Effector memory CD8-positive, alpha-beta T cell (primary cell): ENCODE results near the gene TTLL9.
A peak's percentile ranks its signal among the peaks of the same experiment; 100 is the strongest.

Source experiments
- ATAC-seq: fragments of 150-1000 bp; cut with Tn5 transposase; replicated peaks from 2 replicates; pipeline ENCODE4 v1.10.0; 2021; ENCODE audit warnings: mild to moderate bottlenecking, moderate library complexity
- DNase-seq, 3 experiments: peaks; one replicate each; pipeline ENCODE4 v3.0.0; 2021
- H3K27ac Mint-ChIP-seq, 2 donors: one replicate each; pipeline ENCODE4 v1.8.0; 2022; ENCODE audit warnings: mild to moderate bottlenecking in 2 of 2, mixed read lengths in 2 of 2, moderate library complexity in 2 of 2
- H3K27me3 Mint-ChIP-seq, 2 donors: one replicate each; pipeline ENCODE4 v1.8.0; 2022; ENCODE audit warnings: mixed read lengths in 2 of 2
- H3K36me3 Mint-ChIP-seq: one replicate; pipeline ENCODE4 v1.8.0; 2022; ENCODE audit warnings: mild to moderate bottlenecking, moderate library complexity, mixed read lengths; ENCODE audit not compliant: insufficient read depth
- H3K4me1 Mint-ChIP-seq, 2 donors: one replicate each; pipeline ENCODE4 v1.8.0; 2022; ENCODE audit warnings: low read depth in 2 of 2, mixed read lengths in 2 of 2
- H3K4me3 Mint-ChIP-seq, 2 donors: one replicate each; pipeline ENCODE4 v1.8.0; 2022; ENCODE audit warnings: mild to moderate bottlenecking in 2 of 2, mixed read lengths in 2 of 2, moderate library complexity in 2 of 2
- H3K9me3 Mint-ChIP-seq, 2 donors: one replicate each; pipeline ENCODE4 v1.8.0; 2022; ENCODE audit warnings: mixed read lengths in 2 of 2

Gene TTLL9

GRCh38 chr20:31869673-31869941 is 827 bp upstream of the TTLL9 start:
- H3K36me3 Mint-ChIP-seq: peaks cover 4% of the 10 kb centered on the region
- DNase-seq (no peak), ATAC-seq (no peak)
- H3K4me1 Mint-ChIP-seq: peaks cover 14% of the 10 kb centered on the region in 2 donors
- no peaks in the 10 kb centered on the region for H3K9me3 Mint-ChIP-seq
- peak overlapping the region; percentile 5 to 49 for H3K27ac Mint-ChIP-seq
- H3K27me3 Mint-ChIP-seq: peaks cover 41 to 55% of the 10 kb centered on the region in 2 donors
- peak overlapping the region; percentile 81 to 85 for H3K4me3 Mint-ChIP-seq

DNA sequence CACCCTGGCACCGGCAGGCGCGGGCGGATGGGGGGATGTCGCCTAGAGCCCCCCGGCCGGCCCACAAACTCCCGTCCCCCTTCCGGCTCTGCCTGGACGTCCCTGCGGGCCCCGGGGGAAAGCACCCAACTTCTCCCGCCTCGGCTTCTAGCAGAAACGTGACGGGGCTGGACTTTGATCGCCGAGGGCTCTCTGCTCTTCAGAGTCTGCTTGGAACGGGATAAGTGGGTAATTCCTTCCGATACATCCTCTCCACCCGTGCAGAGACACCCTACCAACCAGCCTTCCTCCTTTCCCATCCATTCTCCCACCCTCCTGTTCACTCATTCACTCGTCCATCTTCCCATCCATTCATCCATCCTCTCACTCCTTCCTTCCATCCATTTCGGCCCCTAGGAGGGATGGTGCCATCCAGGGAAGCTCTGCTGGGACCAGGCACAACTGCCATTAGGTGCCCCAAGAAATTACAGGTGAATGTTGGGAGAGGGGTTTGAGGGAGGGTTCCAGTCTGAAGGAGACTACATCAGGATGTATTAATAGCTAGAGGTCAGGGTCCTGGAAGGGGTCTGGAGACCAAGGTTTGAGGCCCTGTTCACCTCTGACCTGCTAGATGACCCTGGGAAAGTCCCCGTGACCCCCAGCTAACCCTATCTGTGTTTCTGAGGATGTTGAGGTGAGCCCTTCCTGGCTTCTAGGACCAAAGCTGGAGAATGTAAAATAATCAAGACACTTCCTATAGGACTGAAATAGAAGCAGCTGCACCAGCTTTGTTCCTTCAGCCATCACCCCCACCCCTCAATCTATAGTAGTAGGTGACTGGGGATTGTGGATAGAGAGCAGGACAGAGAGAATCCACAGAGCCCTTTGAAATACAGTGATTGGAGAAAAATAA is 538 bp downstream of the TTLL9 start:
- Mint-ChIP-seq H3K27me3 (peaks cover 41 to 55% of the 10 kb centered on the region in 2 donors), H3K9me3 (no peaks in the 10 kb centered on the region), H3K36me3 (peaks cover 4% of the 10 kb centered on the region), H3K4me1 (peaks cover 14% of the 10 kb centered on the region in 2 donors), H3K4me3 (peak overlapping the region; percentile 82 to 85), H3K27ac (peak overlapping the region in 1 of 2 donors; percentile 59)
- DNase-seq (no peak), ATAC-seq (peak; percentile 31)

- peaks cover 4% of the 10 kb centered on the region for H3K36me3 Mint-ChIP-seq
- no peak for ATAC-seq
- H3K4me3 Mint-ChIP-seq: peak overlapping the region in 1 of 2 donors; percentile 85
- peaks cover 14% of the 10 kb centered on the region in 2 donors for H3K4me1 Mint-ChIP-seq
- H3K9me3 Mint-ChIP-seq: no peaks in the 10 kb centered on the region
- DNase-seq: no peak
- H3K27ac Mint-ChIP-seq: no peak overlapping the region
- peaks cover 41 to 55% of the 10 kb centered on the region in 2 donors for H3K27me3 Mint-ChIP-seq
Measured at GRCh38 chr20:31871618-31871954, 1.2 kb downstream of the TTLL9 start.

- Mint-ChIP-seq H3K27ac (no peak overlapping the region), H3K9me3 (no peaks in the 10 kb centered on the region), H3K4me3 (no peak overlapping the region), H3K27me3 (peaks cover 41 to 55% of the 10 kb centered on the region in 2 donors), H3K36me3 (peaks cover 4% of the 10 kb centered on the region), H3K4me1 (peaks cover 14% of the 10 kb centered on the region in 2 donors)
- ATAC-seq (no peak), DNase-seq (no peak)
Measured at GRCh38 chr20:31872406-31872805, 2.0 kb downstream of the TTLL9 start.

DNA sequence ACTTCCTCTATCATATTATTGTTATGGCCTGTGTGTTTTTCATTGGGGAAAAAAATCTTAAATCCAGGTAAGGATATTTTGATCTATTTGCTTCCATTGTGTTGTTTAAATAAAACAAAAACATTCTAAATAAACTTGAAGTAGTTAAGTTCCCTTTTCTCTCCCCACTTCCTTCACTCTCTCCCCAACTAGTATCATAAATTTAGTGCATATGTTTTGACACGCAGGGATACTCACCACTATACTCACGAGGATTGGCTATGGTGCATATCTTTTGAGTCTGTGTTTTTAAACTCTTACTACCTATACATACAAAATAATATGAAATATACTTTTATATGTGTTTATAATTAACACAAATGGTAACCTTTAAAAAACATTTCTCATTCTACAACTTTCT is 5.2 kb downstream of the TTLL9 start:
- no peak for DNase-seq
- H3K27ac Mint-ChIP-seq: no peak overlapping the region
- H3K4me3 Mint-ChIP-seq: no peak overlapping the region
- H3K4me1 Mint-ChIP-seq: peaks cover 16 to 22% of the 10 kb centered on the region in 2 donors
- peaks cover 28 to 31% of the 10 kb centered on the region in 2 donors for H3K27me3 Mint-ChIP-seq
- peaks cover 7% of the 10 kb centered on the region for H3K36me3 Mint-ChIP-seq
- H3K9me3 Mint-ChIP-seq: no peaks in the 10 kb centered on the region
- ATAC-seq: no peak

GRCh38 chr20:31877684-31878083 is 7.2 kb downstream of the TTLL9 start:
- ATAC-seq (no peak), DNase-seq (no peak)
- peaks cover 13 to 15% of the 10 kb centered on the region in 2 donors for H3K27me3 Mint-ChIP-seq
- H3K4me3 Mint-ChIP-seq: no peak overlapping the region
- H3K27ac Mint-ChIP-seq: no peak overlapping the region
- H3K4me1 Mint-ChIP-seq: peaks cover 10 to 16% of the 10 kb centered on the region in 2 donors
- no peaks in the 10 kb centered on the region for H3K9me3 Mint-ChIP-seq
- H3K36me3 Mint-ChIP-seq: peaks cover 3% of the 10 kb centered on the region

- Mint-ChIP-seq H3K9me3 (no peaks in the 10 kb centered on the region), H3K27ac (peak overlapping the region; percentile 62 to 90), H3K36me3 (peaks cover 3% of the 10 kb centered on the region), H3K27me3 (peaks cover 6 to 8% of the 10 kb centered on the region in 2 donors), H3K4me3 (peak overlapping the region; percentile 94 to 97), H3K4me1 (peaks cover 10 to 16% of the 10 kb centered on the region in 2 donors)
- ATAC-seq: peak; percentile 89
- peak; percentile 59 to 67 (median 66) for DNase-seq
Measured at GRCh38 chr20:31879143-31879987, 8.9 kb downstream of the TTLL9 start.

GRCh38 chr20:31881945-31882344 is 11.5 kb downstream of the TTLL9 start:
- H3K4me3 Mint-ChIP-seq: no peak overlapping the region
- H3K27me3 Mint-ChIP-seq: peaks cover 16 to 22% of the 10 kb centered on the region in 2 donors
- H3K4me1 Mint-ChIP-seq: peaks cover 10 to 16% of the 10 kb centered on the region in 2 donors
- H3K36me3 Mint-ChIP-seq: peaks cover 3% of the 10 kb centered on the region
- ATAC-seq (no peak), DNase-seq (no peak)
- no peaks in the 10 kb centered on the region for H3K9me3 Mint-ChIP-seq
- H3K27ac Mint-ChIP-seq: no peak overlapping the region

- DNase-seq (no peak), ATAC-seq (no peak)
- Mint-ChIP-seq H3K9me3 (no peaks in the 10 kb centered on the region), H3K36me3 (peaks cover 3% of the 10 kb centered on the region), H3K4me1 (peaks cover 10 to 16% of the 10 kb centered on the region in 2 donors), H3K27me3 (peaks cover 16 to 22% of the 10 kb centered on the region in 2 donors), H3K4me3 (no peak overlapping the region), H3K27ac (no peak overlapping the region)
Measured at GRCh38 chr20:31883829-31884228, 13.4 kb downstream of the TTLL9 start.

DNA sequence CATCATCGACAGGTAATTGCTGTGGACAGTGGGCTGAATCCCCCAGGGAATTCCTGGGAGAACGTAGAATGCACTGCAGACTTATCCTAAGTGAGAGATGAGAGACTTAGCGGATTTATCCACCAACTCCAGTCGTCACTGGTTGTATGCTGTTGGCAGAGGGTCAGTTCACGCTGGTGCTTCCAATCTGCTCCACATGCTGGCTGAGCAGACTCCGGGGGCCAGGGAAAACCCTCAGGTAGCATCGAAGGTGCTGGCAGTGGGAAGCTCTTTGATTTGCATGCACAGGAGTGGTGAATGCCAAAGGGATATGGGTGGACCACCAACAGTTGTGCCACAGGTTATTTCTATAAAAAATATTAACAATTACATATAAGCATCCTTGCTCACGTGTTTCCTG is 20.2 kb downstream of the TTLL9 start:
- H3K4me3 Mint-ChIP-seq: no peak overlapping the region
- ATAC-seq (no peak), DNase-seq (no peak)
- H3K27me3 Mint-ChIP-seq: peaks cover 3 to 14% of the 10 kb centered on the region in 2 donors
- no peak overlapping the region for H3K27ac Mint-ChIP-seq
- no peaks in the 10 kb centered on the region for H3K36me3 Mint-ChIP-seq
- H3K9me3 Mint-ChIP-seq: no peaks in the 10 kb centered on the region
- peaks cover 0 to 2% of the 10 kb centered on the region in 2 donors for H3K4me1 Mint-ChIP-seq

DNA sequence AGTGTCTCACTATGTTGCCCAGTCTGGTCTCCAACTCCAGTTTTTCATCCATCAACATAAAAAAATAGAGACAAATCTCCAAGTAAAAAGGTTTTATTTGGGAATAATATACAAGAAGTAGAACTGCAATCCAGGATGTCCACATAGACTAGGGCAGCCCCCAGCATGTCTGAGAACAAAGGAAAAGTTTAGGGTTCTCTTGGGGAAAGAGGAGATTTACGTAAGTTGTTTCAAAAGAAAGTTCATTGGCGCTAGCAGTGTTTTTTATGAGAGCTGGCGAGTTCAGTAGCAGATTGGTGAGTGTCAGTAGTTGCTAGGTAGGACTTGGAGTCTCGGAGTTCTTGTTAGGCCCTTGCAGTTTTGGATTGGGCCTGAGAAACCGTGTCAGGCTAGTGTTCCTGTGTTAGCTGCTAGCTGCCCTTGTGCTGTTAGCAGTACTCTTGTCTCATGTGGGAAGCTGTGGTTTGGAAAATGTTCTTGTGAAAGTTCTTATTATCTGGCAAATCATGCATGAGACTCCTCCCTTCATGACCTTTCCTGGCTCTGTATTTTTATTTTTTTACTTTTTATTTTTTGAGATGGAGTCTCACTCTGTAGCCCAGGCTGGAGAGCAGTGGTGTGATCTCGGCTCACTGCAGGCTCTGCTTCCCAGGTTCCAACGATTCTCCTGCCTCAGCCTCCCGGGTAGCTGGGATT is 24.7 kb downstream of the TTLL9 start:
- peaks cover 5 to 20% of the 10 kb centered on the region in 2 donors for H3K27me3 Mint-ChIP-seq
- DNase-seq: peak in 1 of 3 experiments; percentile 6
- H3K9me3 Mint-ChIP-seq: no peaks in the 10 kb centered on the region
- no peak overlapping the region for H3K4me3 Mint-ChIP-seq
- H3K36me3 Mint-ChIP-seq: no peaks in the 10 kb centered on the region
- peak; percentile 83 for ATAC-seq
- peaks cover 0 to 2% of the 10 kb centered on the region in 2 donors for H3K4me1 Mint-ChIP-seq
- no peak overlapping the region for H3K27ac Mint-ChIP-seq

- no peak overlapping the region for H3K27ac Mint-ChIP-seq
- ATAC-seq (no peak), DNase-seq (no peak)
- peaks cover 12 to 20% of the 10 kb centered on the region in 2 donors for H3K27me3 Mint-ChIP-seq
- H3K9me3 Mint-ChIP-seq: no peaks in the 10 kb centered on the region
- no peak overlapping the region for H3K4me3 Mint-ChIP-seq
- H3K4me1 Mint-ChIP-seq: peaks cover 0 to 2% of the 10 kb centered on the region in 2 donors
- no peaks in the 10 kb centered on the region for H3K36me3 Mint-ChIP-seq
Measured at GRCh38 chr20:31896049-31896448, 25.6 kb downstream of the TTLL9 start.

- H3K9me3 Mint-ChIP-seq: no peaks in the 10 kb centered on the region
- peaks cover 0 to 2% of the 10 kb centered on the region in 2 donors for H3K4me1 Mint-ChIP-seq
- H3K27me3 Mint-ChIP-seq: peaks cover 12 to 20% of the 10 kb centered on the region in 2 donors
- H3K36me3 Mint-ChIP-seq: no peaks in the 10 kb centered on the region
- no peak overlapping the region for H3K4me3 Mint-ChIP-seq
- H3K27ac Mint-ChIP-seq: no peak overlapping the region
- ATAC-seq: no peak
- no peak for DNase-seq
Measured at GRCh38 chr20:31897541-31897940, 27.1 kb downstream of the TTLL9 start.
